Measurements from ENCODE around the gene SGK1. TPM values are rescaled to one million over a fixed set of nuclear protein-coding genes. Genes with fewer than 3 reads are reported as not detected.

SGK1 gene
- total and polyA plus RNA-seq, 2 donors (not counting 1 experiment from before 2014, with no cell fraction given): 37.3 to 57.8 TPM

DNA sequence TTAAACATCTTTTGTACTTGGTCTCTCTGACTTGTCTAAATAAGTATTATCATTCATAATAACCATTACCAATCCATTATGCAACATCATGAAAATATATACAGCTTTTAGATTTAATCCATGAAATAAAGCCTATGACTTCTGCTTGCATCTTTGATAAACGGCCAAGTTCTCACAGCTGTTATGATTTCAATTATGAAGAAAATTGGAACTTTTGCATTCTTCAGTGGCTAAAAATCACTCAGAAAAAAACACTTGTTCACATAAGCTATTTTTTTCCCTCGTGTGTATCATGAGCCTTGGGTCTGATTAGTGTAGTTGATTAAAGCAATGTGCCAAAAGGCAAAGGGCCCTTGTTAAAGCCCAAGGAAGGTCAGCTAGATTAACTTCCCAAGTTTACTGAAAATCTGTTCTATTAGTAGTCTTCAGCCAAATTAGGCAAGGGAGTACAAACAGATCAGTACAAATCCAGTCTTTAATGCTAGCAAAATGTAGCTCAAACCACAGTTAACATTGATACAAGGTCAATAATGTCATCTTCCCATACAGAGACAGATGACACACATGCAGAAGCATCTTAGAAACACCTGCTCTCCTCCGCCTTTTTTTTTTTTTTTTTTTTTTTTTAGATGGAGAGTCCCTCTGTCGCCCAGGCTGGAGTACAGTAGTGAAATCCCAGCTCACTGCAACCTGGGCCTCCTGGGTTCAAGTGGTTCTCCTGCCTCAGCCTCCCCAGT is 69.9 kb downstream of the SGK1 start:
- CTCF ChIA-PET: interaction anchor here (2.0 kb wide), 1 partner anchor 68 kb away, joined by 6 read pairs; no protein-coding TSS in a partner anchor
- POLR2A ChIA-PET: interaction anchor here (0.6 to 0.7 kb wide), 2 partner anchors 69 to 773 kb away, joined by 3 to 6 read pairs; no protein-coding TSS in a partner anchor
- H3K9ac ChIP-seq (ENCODE audit: low read length): peak overlapping the region; percentile 33
- peak overlapping the region; percentile 38 for H3K4me3 Mint-ChIP-seq
- no peaks in the 10 kb centered on the region for H3K9me3 Mint-ChIP-seq (ENCODE audit: insufficient read depth)
- peak overlapping the region; percentile 56 for H3K4me2 ChIP-seq (replicated peaks; ENCODE audit: low read depth, low read length, poor library complexity, severe bottlenecking)
- H2AFZ ChIP-seq (ENCODE audit: insufficient read depth, low read depth, low read length, poor library complexity, severe bottlenecking): no peak overlapping the region
- peak overlapping the region; percentile 28 for H3K27ac Mint-ChIP-seq
- H4K20me1 ChIP-seq (ENCODE audit: control insufficient read depth, insufficient read depth, low read length, poor library complexity, severe bottlenecking): no peaks in the 10 kb centered on the region
- peak overlapping the region in 1 of 5 experiments; percentile 41 for H3K4me3 ChIP-seq (ENCODE audit: control extremely low read depth in 1 of 5, extremely low read depth in 1 of 5, insufficient read depth in 1 of 5, low read depth in 2 of 5, low read length in 4 of 5)
- no peaks in the 10 kb centered on the region for H3K79me2 ChIP-seq (ENCODE audit: control insufficient read depth, insufficient read depth, low read length)
- no peaks in the 10 kb centered on the region for H3K36me3 ChIP-seq (replicated peaks in 1 of 2; ENCODE audit: control extremely low read depth in 1 of 2, control insufficient read depth in 1 of 2, extremely low read depth in 1 of 2, insufficient read depth in 2 of 2, low read length in 1 of 2)
- peak overlapping the region; percentile 80 to 87 for H3K27ac ChIP-seq (ENCODE audit: low read length in 2 of 2)
- H3K4me1 ChIP-seq (ENCODE audit: control insufficient read depth in 2 of 2, insufficient read depth in 2 of 2, low read length in 2 of 2): peaks cover 47 to 48% of the 10 kb centered on the region in 2 donors
- ATAC-seq (ENCODE audit: low read depth) (no peak), DNase-seq (no peak)
- H3K27me3 Mint-ChIP-seq: no peaks in the 10 kb centered on the region
- H3K4me1 Mint-ChIP-seq: peaks cover 41% of the 10 kb centered on the region
- WGBS (ENCODE audit: insufficient coverage): no CpG with 5 or more reads among the region's 4 CpGs
- intact Hi-C loops (cut with micrococcal nuclease): loop anchor here (1.0 to 10.0 kb wide), 2 partner anchors 12 to 937 kb away; partner anchors contain the start of gene MYB
- H3K9me3 ChIP-seq (ENCODE audit: control extremely low read depth in 1 of 3, control insufficient read depth in 2 of 3, insufficient read depth in 1 of 3, low read length in 2 of 3): no peaks in the 10 kb centered on the region
- H3K27me3 ChIP-seq (replicated peaks in 1 of 4; ENCODE audit: control extremely low read depth in 1 of 4, control insufficient read depth in 3 of 4, insufficient read depth in 4 of 4, low read length in 3 of 4): no peaks in the 10 kb centered on the region
- TF ChIP-seq EZH2 (IDR thresholded peaks at IDR 0.05; ENCODE audit: borderline replicate concordance, insufficient read depth, low read depth, low read length, poor library complexity, severe bottlenecking): no peak
- TF ChIP-seq CTCF (IDR thresholded peaks at IDR 0.05): no peak
